GM12878 (cell line): ENCODE results near the gene MTMR10. TPM values are rescaled to one million over a fixed set of nuclear protein-coding genes. Genes with fewer than 3 reads are reported as not detected.
A peak's percentile ranks its signal among the peaks of the same experiment; 100 is the strongest.

Source experiments
- ATAC-seq: fragments of 200-7000 bp; cut with Tn5 transposase; 3 replicates; pipeline ENCODE4 v1.9.1; 2020; ENCODE audit warnings: mild to moderate bottlenecking, moderate library complexity
- BruUV-seq: library from RNA; stranded (reverse); fragments of 400-500 nt; replicated peaks from 2 replicates; lab custom pipeline; 2021; lab: Mats Ljungman, UMichigan
- CTCF ChIA-PET: fragments of 300-600 bp; sonication (Branson Sonifier 250); formaldehyde crosslinking; extraction: SDS; loops from one replicate; lab custom pipeline; 2021; ENCODE audit warnings: inconsistent platforms; lab: Yijun Ruan, JAX
- POLR2A ChIA-PET: fragments of 350-600 bp; formaldehyde crosslinking; extraction: SDS; loops from one replicate; lab custom pipeline; 2021; ENCODE audit warnings: inconsistent platforms; lab: Charles Lee
- RAD21 ChIA-PET: fragments of 300-600 bp; sonication (Branson Sonifier 250); formaldehyde crosslinking; loops from one replicate; lab custom pipeline; 2023; ENCODE audit warnings: antibody characterized with exemption; ENCODE audit not compliant: unreplicated experiment; lab: Charles Lee
- SMC1A ChIA-PET: fragments of 300-600 bp; sonication (Branson Sonifier 250); formaldehyde crosslinking; loops from one replicate; lab custom pipeline; 2023; ENCODE audit not compliant: unreplicated experiment, uncharacterized antibody; lab: Charles Lee
- DNase-seq: peaks from one replicate; pipeline ENCODE4 v3.0.0-alpha.2; 2011; ENCODE audit warnings: low read depth, low spot score
- FAIRE-seq: peaks from 3 replicates; lab custom pipeline; 2011; peaks lifted over from hg19 to GRCh38; lab: Jason Lieb, UNC
- H2AFZ ChIP-seq: 2 replicates; pipeline ENCODE4 v1.6.0; 2011; ENCODE audit warnings: low read depth, low read length, control low read depth; ENCODE audit not compliant: control insufficient read depth
- H3K27ac ChIP-seq: 2 replicates; pipeline ENCODE4 v1.5.1; 2011; ENCODE audit warnings: control low read depth; ENCODE audit not compliant: control insufficient read depth, insufficient read depth
- H3K27me3 ChIP-seq, 2 experiments: replicated peaks in 1 of 2; 2 replicates each; pipeline versions ENCODE4 v1.6.0 to v1.6.1; 2011; ENCODE audit warnings: low read length in 1 of 2; ENCODE audit not compliant: control insufficient read depth in 2 of 2, insufficient read depth in 2 of 2
- H3K36me3 ChIP-seq, 2 experiments: 2 replicates each; pipeline ENCODE4 v1.5.1; 2011; ENCODE audit warnings: low read length in 1 of 2; ENCODE audit not compliant: control insufficient read depth in 2 of 2, insufficient read depth in 2 of 2
- H3K4me1 ChIP-seq: 2 replicates; pipeline ENCODE4 v1.6.1; 2011; ENCODE audit warnings: mild to moderate bottlenecking, low read length, moderate library complexity, mixed read lengths; ENCODE audit not compliant: control insufficient read depth, insufficient read depth
- H3K4me2 ChIP-seq: 2 replicates; pipeline ENCODE4 v1.6.0; 2011; ENCODE audit warnings: control low read depth; ENCODE audit not compliant: control insufficient read depth, insufficient read depth
- H3K4me3 ChIP-seq: fragments of 200-600 bp; sonication (generic); 2 replicates; pipeline ENCODE4 v1.5.1; 2016
- H3K79me2 ChIP-seq: 2 replicates; pipeline ENCODE4 v1.6.0; 2011; ENCODE audit warnings: low read length; ENCODE audit not compliant: control insufficient read depth, insufficient read depth
- H3K9ac ChIP-seq: 2 replicates; pipeline ENCODE4 v1.8.0; 2011; ENCODE audit warnings: low read length, control low read depth, mixed read lengths; ENCODE audit not compliant: control insufficient read depth, insufficient read depth
- H3K9me3 ChIP-seq: replicated peaks from 3 replicates; pipeline ENCODE4 v1.5.1; 2011; ENCODE audit warnings: mild to moderate bottlenecking, low read length; ENCODE audit not compliant: control insufficient read depth, insufficient read depth
- H4K20me1 ChIP-seq: 2 replicates; pipeline ENCODE4 v1.6.0; 2011; ENCODE audit not compliant: control insufficient read depth, insufficient read depth
- CHD4 ChIP-seq: fragments of 200-600 bp; sonication (generic); IDR thresholded peaks from 2 replicates; pipeline ENCODE4 v1.6.1; 2016; ENCODE audit warnings: mild to moderate bottlenecking
- ESRRA ChIP-seq: IDR thresholded peaks from 2 replicates; pipeline ENCODE4 v1.6.1; 2012; ENCODE audit warnings: mild to moderate bottlenecking, low read length, improper control_type of control experiment
- KLF5 ChIP-seq: fragments of 450-650 bp; IDR thresholded peaks from 2 replicates; pipeline ENCODE4 v1.6.1; 2014; ENCODE audit warnings: mild to moderate bottlenecking; ENCODE audit not compliant: partially characterized antibody
- MLLT1 ChIP-seq: fragments of 450-650 bp; IDR thresholded peaks from 2 replicates; pipeline ENCODE4 v1.6.1; 2016; ENCODE audit warnings: mild to moderate bottlenecking
- NBN ChIP-seq: fragments of 450-650 bp; IDR thresholded peaks from 2 replicates; pipeline ENCODE4 v1.6.1; 2016
- SIX5 ChIP-seq: IDR thresholded peaks from 2 replicates; pipeline ENCODE4 v1.6.1; 2011; ENCODE audit warnings: mild to moderate bottlenecking, low read depth, low read length, moderate library complexity; ENCODE audit not compliant: severe bottlenecking
- ZBTB4 ChIP-seq: fragments of 450-650 bp; formaldehyde crosslinking; IDR thresholded peaks from 2 replicates; pipeline ENCODE4 v1.4.0; 2022; ENCODE audit warnings: mild to moderate bottlenecking, moderate library complexity
- ZBTB40 ChIP-seq: fragments of 450-650 bp; IDR thresholded peaks from 2 replicates; pipeline ENCODE4 v1.6.1; 2016; ENCODE audit warnings: mild to moderate bottlenecking, moderate library complexity, borderline replicate concordance
- ZNF24 ChIP-seq: fragments of 450-650 bp; IDR thresholded peaks from 2 replicates; pipeline ENCODE4 v1.6.1; 2017; ENCODE audit warnings: antibody characterized with exemption, mild to moderate bottlenecking
- ZNF384 ChIP-seq: IDR thresholded peaks from 2 replicates; pipeline ENCODE4 v1.6.1; 2012; ENCODE audit warnings: low read depth, mild to moderate bottlenecking, low read length, improper control_type of control experiment, borderline replicate concordance
- WGBS: methylation state at CpG from one replicate; pipeline ENCODE4 v1.1.6; 2016; ENCODE audit warnings: low lambda C conversion rate; ENCODE audit not compliant: insufficient replicate concordance, insufficient coverage; ENCODE audit errors: missing lambda C conversion rate; 5-methylcytosine and 5-hydroxymethylcytosine counted together
- in situ Hi-C: fragments of 300-500 bp; cut with MboI; formaldehyde crosslinking; loops from 9 replicates; pipeline ENCODE4 v1.14.3; 2018; ENCODE audit warnings: mixed read lengths
- intact Hi-C: fragments of 100-400 bp; cut with micrococcal nuclease; formaldehyde crosslinking; loops from one replicate; pipeline ENCODE4 v1.14.2; 2022; ENCODE audit not compliant: unreplicated experiment
- polyA plus RNA-seq, 11 experiments: library from polyadenylated mRNA; depleted of rRNA in 4 of 11; unstranded in 6 of 11; stranded (reverse) in 5 of 11; fragments of >200 nt; fragmentation: Nextera tagmentation in 4 of 11; fragmentation: Illumina TruSeq in 1 of 11; extraction: Ambion mirVana in 4 of 11; extraction: Trizol in 1 of 11; gene quantifications; 1 replicate in 1 of 11; 2 replicates in 10 of 11; pipeline versions ENCODE4 v1.2.1 to v1.2.3, GENCODE V29; 2011 to 2016; ENCODE audit warnings: inconsistent platforms in 2 of 11, missing spikeins in 2 of 11, low read depth in 1 of 11
- total RNA-seq, 4 experiments: library from RNA; depleted of rRNA in 3 of 4; stranded (reverse); fragments of >200 nt in 3 of 4; fragmentation: Illumina TruSeq in 1 of 4; extraction: Trizol in 1 of 4; gene quantifications; 2 replicates each; pipeline versions ENCODE4 v1.2.1 to v1.2.3, GENCODE V29; 2013 to 2021
- TF ChIP-seq, protein P1 (sequence below): fragments of 450-650 bp; IDR thresholded peaks from 2 replicates; pipeline ENCODE4 v1.6.1; 2018; ENCODE audit warnings: mild to moderate bottlenecking, low read depth, moderate library complexity; ENCODE audit not compliant: partially characterized antibody

The MTMR10 gene
- total and polyA plus RNA-seq, 10 of the 15 experiments (the other 5 are each of a cell fraction or from before 2014, with no cell fraction given): 1.9 to 13.6 (median 8.9) TPM

DNA sequence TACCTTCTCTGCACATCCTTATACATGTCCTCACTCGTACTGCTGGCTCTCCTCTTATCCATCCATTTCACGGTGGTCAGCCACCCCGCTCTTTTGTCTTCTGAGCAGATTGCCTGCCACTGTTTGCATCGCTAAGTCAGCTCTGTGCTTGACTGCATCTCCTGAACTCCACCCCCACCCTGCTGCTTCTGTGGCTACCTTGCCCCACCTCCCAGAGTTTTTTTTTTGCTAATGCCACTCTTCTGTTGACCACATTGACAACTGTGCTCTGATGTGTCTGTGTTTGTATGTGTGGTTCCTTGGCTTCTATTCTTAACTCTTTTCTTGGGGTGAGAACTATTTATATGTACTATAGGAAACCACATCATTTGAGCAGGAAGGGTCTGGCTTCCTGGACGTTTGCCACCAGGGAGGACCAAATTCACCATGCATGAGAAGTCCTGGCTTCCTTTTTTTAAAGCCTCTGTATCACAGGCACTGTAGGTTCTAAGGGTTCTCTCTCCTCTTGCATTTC, 12.8 kb upstream of the MTMR10 start:
- Histone ChIP-seq H3K27me3 (no peaks in the 10 kb centered on the region), H3K36me3 (no peaks in the 10 kb centered on the region), H4K20me1 (no peaks in the 10 kb centered on the region), H3K9ac (no peak overlapping the region), H3K27ac (peak overlapping the region; percentile 29), H3K9me3 (no peaks in the 10 kb centered on the region), H3K4me2 (peak overlapping the region; percentile 41), H2AFZ (peak overlapping the region; percentile 25), H3K4me1 (peaks cover 19% of the 10 kb centered on the region), H3K4me3 (0 out of 2 replicates have a peak overlapping the region, but pooled peaks have one; percentile 14), H3K79me2 (no peaks in the 10 kb centered on the region)
- peak; percentile 95 for ATAC-seq
- CTCF ChIA-PET: interaction anchor here (0.8 to 1.5 kb wide), 2 partner anchors 13 to 125 kb away, joined by 3 to 4 read pairs; partner anchors contain the start of gene MTMR10
- FAIRE-seq: peak; percentile 95
- intact Hi-C loops (loop anchor here (1.0 to 10.0 kb wide), 2 partner anchors 13 to 321 kb away; partner anchors contain the start of genes KLF13 and MTMR10), in situ Hi-C loops (loop anchor here (10.0 kb wide), 1 partner anchor 331 kb away; no protein-coding TSS in a partner anchor)
- no TSS peak for BruUV-seq
- RAD21 ChIA-PET: interaction anchor here (1.1 to 1.5 kb wide), 3 partner anchors 9 to 13 kb away, joined by 4 to 5 read pairs (median 4); partner anchors contain the start of gene MTMR10
- SMC1A ChIA-PET: interaction anchor here (0.6 to 4.7 kb wide), 8 partner anchors 11 to 110 kb away, joined by 3 to 40 read pairs (median 4); partner anchors contain the start of gene MTMR10
- POLR2A ChIA-PET: interaction anchor here (0.8 to 1.6 kb wide), 4 partner anchors 10 to 19 kb away, joined by 3 to 5 read pairs (median 4); partner anchors contain the start of gene MTMR10
- WGBS: 1% methylated on average over 5 of the region's 5 CpGs
- peak; percentile 99 for DNase-seq
- TF ChIP-seq SIX5: no peak
- peak; percentile 97 for TF ChIP-seq ZNF384
- no peak for TF ChIP-seq ESRRA
- TF ChIP-seq NBN: peak; percentile 90
- TF ChIP-seq, protein P1, sequence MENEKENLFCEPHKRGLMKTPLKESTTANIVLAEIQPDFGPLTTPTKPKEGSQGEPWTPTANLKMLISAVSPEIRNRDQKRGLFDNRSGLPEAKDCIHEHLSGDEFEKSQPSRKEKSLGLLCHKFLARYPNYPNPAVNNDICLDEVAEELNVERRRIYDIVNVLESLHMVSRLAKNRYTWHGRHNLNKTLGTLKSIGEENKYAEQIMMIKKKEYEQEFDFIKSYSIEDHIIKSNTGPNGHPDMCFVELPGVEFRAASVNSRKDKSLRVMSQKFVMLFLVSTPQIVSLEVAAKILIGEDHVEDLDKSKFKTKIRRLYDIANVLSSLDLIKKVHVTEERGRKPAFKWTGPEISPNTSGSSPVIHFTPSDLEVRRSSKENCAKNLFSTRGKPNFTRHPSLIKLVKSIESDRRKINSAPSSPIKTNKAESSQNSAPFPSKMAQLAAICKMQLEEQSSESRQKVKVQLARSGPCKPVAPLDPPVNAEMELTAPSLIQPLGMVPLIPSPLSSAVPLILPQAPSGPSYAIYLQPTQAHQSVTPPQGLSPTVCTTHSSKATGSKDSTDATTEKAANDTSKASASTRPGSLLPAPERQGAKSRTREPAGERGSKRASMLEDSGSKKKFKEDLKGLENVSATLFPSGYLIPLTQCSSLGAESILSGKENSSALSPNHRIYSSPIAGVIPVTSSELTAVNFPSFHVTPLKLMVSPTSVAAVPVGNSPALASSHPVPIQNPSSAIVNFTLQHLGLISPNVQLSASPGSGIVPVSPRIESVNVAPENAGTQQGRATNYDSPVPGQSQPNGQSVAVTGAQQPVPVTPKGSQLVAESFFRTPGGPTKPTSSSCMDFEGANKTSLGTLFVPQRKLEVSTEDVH: no peak
- TF ChIP-seq ZNF24: no peak
- TF ChIP-seq ZBTB4 (CRISPR knock-in tag): no peak
- no peak for TF ChIP-seq ZBTB40
- TF ChIP-seq CHD4: no peak
- peak; percentile 100 for TF ChIP-seq MLLT1
- TF ChIP-seq KLF5: no peak
